Activated T-helper 1 cell treated with anti-CD3 and anti-CD28 coated beads, Interleukin-12 subunit alpha, Interleukin-12 subunit beta, Interleukin-2, Interleukin-4 antibody, amounts not matched to agents 30 ng/mL and 10 ng/mL and 1 ng/mL, durations not matched to agents 14 hours and 24 hours and 36 hours (primary cell): ENCODE data around the gene MKX. TPM values are rescaled to one million over a fixed set of nuclear protein-coding genes. Genes with fewer than 3 reads are reported as not detected.
A peak's percentile ranks its signal among the peaks of the same experiment; 100 is the strongest.

Experiments used
- DNase-seq: peaks from one replicate; pipeline ENCODE4 v3.0.0; 2021; ENCODE audit warnings: low spot score
- H3K27ac Mint-ChIP-seq: one replicate; pipeline ENCODE4 v1.8.0; 2021; ENCODE audit warnings: mild to moderate bottlenecking, mixed read lengths
- H3K27me3 Mint-ChIP-seq: one replicate; pipeline ENCODE4 v1.8.0; 2022; ENCODE audit warnings: mild to moderate bottlenecking, moderate library complexity, mixed read lengths; ENCODE audit not compliant: insufficient read depth
- H3K36me3 Mint-ChIP-seq: one replicate; pipeline ENCODE4 v1.8.0; 2021; ENCODE audit warnings: low read depth, mixed read lengths
- H3K4me1 Mint-ChIP-seq: one replicate; pipeline ENCODE4 v1.8.0; 2021; ENCODE audit warnings: low read depth, mixed read lengths
- H3K4me3 Mint-ChIP-seq: one replicate; pipeline ENCODE4 v1.8.0; 2021; ENCODE audit warnings: mild to moderate bottlenecking, moderate library complexity, mixed read lengths
- H3K9me3 Mint-ChIP-seq: one replicate; pipeline ENCODE4 v1.8.0; 2021; ENCODE audit warnings: mixed read lengths
- intact Hi-C: fragments of 100-400 bp; cut with micrococcal nuclease; formaldehyde crosslinking; loops from one replicate; pipeline ENCODE4 v1.15.1; 2024
- total RNA-seq: library from RNA; stranded (reverse); gene quantifications from 2 replicates; pipeline ENCODE4 v1.2.3, GENCODE V29; 2022

Gene MKX
- total RNA-seq, 1 donor from 2014 or later, result not detected

GRCh38 chr10:27748601-27749000 is 3.0 kb upstream of the MKX start:
- Mint-ChIP-seq H3K27ac (no peak overlapping the region), H3K4me1 (peaks cover 27% of the 10 kb centered on the region), H3K9me3 (no peaks in the 10 kb centered on the region), H3K4me3 (no peak overlapping the region), H3K27me3 (peaks cover 66% of the 10 kb centered on the region), H3K36me3 (peaks cover 8% of the 10 kb centered on the region)
- DNase-seq, result no peak
- intact Hi-C loops, result loop anchor here (5.0 kb wide), 1 partner anchor 249 kb away; the partner anchor contains the start of gene ODAD2

DNA sequence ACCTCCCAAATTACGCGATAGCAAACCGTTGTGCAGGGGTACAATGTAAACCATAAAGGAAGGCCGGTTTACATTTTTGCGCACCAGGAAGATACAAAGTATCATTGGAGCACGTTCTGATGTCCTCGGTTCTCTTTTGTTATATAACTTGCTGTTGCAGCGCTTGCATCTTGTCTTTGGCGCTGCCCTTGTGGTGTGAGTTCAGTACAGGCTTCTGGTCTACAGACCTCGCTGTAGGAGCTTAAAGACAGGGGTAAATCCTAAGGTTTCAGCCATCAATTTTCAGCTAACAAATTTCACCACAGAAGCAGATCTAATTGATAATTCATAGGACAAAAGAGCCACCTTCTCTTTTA is 1.5 kb upstream of the MKX start:
- intact Hi-C loops, result loop anchor here (2.0 to 5.0 kb wide), 2 partner anchors 250 to 1530 kb away; partner anchors contain the start of genes GAD2 and ODAD2
- peaks cover 64% of the 10 kb centered on the region for H3K27me3 Mint-ChIP-seq
- peaks cover 28% of the 10 kb centered on the region for H3K4me1 Mint-ChIP-seq
- no peak overlapping the region for H3K27ac Mint-ChIP-seq
- DNase-seq, result no peak
- no peak overlapping the region for H3K4me3 Mint-ChIP-seq
- H3K36me3 Mint-ChIP-seq, result peaks cover 8% of the 10 kb centered on the region
- no peaks in the 10 kb centered on the region for H3K9me3 Mint-ChIP-seq

DNA sequence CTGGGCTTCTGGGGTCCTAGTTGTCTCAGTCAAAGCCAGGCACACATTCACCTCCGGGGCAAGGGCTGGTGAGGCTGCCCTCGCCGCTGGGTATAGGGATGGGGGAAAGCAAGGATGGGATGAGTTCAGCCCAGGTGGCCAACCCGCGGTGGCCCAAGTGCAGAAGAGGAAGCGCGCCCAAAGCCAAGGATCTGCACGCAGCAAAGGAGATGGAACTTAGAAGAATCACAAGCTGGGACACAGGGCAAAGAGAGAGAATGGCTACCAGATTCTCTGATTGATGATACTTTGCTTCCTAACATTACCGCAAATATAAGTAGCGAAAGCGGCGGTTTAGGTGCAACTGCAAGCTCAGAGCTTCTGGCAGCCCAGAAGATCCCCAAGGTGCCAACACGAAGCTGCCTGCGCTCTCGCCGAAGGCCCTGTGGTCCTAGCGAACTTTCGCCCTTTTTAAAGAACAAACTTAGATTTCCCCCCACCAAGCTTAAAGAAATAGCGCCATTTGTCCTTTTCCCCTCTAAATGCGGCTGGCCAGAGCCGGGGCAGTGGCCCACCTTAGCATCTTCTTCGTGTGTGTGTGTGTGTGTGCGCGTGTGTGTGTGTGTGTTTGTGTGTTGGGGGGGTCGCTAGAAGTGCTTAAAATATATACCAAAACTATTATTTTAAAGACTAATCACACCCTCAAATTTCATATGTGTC is 927 bp upstream of the MKX start:
- Mint-ChIP-seq H3K9me3 (no peaks in the 10 kb centered on the region), H3K4me3 (peak overlapping the region; percentile 13), H3K27me3 (peaks cover 59% of the 10 kb centered on the region), H3K36me3 (peaks cover 5% of the 10 kb centered on the region), H3K27ac (peak overlapping the region; percentile 49), H3K4me1 (peaks cover 33% of the 10 kb centered on the region)
- intact Hi-C loops, result loop anchor here (2.0 to 5.0 kb wide), 2 partner anchors 251 to 1530 kb away; partner anchors contain the start of genes GAD2 and ODAD2
- no peak for DNase-seq

DNA sequence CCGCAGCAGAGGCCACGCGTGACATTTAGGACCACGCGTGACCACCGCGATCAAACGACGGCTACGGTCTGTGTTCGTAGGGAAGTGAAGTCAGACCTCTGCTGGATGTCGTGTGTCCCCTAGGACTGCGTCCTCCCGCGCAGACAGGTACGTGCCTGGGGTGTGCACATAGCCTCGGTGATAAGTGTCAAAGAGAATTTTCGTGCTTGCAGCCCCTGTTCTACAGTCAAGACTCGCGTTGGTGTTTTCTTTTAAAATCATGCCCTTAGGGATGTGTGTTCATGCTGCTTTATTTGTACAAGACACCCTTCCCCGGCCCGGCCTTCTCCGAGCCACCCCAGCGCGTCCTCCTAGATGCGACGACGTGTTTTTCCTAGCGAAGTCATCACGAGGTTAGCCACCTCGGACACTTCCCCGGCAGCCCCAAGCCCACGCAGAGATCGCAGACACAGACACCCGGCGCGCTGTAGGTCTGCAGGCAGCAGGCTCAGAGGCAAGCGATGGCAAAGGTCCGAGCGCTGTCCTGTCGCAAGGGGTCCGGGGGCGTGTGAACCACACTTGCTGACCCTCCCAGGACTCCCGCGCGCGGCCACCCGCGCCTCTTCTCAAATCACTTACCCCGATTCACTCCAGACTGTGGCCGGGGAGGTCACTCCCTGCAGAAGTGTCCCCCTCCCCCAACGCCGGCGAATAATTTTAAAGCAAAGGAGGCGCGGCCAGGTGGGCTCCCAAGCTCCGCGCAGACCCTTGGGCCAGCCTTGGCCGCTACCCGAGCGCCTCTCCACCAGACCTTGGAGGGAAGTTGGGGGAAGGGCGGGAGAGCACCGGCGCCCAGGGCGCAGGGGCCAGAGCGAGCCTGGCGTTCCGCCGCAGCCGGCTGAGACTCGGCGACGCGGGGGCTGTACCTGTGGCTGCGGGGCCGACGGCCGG is 552 bp downstream of the MKX start:
- Mint-ChIP-seq H3K27me3 (peaks cover 60% of the 10 kb centered on the region), H3K4me1 (peaks cover 34% of the 10 kb centered on the region), H3K4me3 (peak overlapping the region; percentile 54), H3K9me3 (no peaks in the 10 kb centered on the region), H3K27ac (peak overlapping the region; percentile 91), H3K36me3 (peaks cover 5% of the 10 kb centered on the region)
- intact Hi-C loops, result loop anchor here (5.0 kb wide), 3 partner anchors 243 to 787 kb away; partner anchors contain the start of genes ODAD2, RAB18 and WAC
- no peak for DNase-seq

DNA sequence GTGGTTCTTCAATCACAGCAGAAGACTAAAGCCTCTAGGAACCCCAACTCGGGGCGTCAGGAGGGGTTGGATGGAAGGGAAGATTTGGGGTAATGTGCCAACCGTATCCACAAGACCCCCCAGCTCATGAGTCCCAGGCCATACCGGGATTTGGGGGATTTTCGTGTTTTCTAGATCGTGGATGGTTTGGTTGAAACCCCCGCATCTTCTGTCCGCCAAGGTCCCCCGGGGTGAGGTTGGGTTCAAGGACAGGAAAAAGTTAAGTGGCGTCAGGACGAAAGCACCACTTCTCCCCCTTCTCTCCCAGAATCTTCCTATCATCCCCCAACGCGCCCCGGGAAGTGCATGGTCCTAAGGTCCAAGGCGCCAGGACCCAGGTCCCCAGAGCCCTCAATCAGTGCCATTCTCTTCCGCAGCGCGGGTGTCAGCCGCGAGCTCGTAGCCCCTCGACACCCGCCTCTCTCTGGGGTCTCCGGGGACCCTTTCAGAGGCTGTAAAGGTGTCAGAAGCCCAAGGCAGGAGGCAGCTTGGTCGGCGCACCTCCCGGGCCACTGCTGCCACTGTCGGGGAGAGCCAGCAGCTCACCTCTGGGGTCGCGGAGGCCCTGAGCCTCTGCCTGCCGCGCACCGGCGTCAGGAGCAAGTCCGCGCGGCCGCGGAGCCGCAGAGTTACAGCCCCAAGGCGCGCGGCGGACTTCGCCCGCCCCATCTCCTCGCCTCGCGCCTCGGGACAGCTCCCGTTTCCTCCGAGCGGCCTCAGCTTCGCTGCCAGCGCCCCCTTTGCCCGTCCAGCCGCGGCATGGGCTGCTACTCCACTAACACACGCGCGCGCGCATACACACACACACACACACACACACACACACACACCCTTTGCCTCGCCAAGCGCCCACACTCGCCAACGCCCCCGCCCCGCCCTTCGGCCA is 1.5 kb downstream of the MKX start:
- Mint-ChIP-seq H3K9me3 (no peaks in the 10 kb centered on the region), H3K4me3 (peak overlapping the region; percentile 71), H3K4me1 (peaks cover 34% of the 10 kb centered on the region), H3K27me3 (peaks cover 58% of the 10 kb centered on the region), H3K36me3 (peaks cover 5% of the 10 kb centered on the region), H3K27ac (peak overlapping the region; percentile 91)
- no peak for DNase-seq
- intact Hi-C loops, result loop anchor here (2.0 to 5.0 kb wide), 5 partner anchors 242 to 935 kb away; partner anchors contain the start of genes MPP7, RAB18 and WAC

DNA sequence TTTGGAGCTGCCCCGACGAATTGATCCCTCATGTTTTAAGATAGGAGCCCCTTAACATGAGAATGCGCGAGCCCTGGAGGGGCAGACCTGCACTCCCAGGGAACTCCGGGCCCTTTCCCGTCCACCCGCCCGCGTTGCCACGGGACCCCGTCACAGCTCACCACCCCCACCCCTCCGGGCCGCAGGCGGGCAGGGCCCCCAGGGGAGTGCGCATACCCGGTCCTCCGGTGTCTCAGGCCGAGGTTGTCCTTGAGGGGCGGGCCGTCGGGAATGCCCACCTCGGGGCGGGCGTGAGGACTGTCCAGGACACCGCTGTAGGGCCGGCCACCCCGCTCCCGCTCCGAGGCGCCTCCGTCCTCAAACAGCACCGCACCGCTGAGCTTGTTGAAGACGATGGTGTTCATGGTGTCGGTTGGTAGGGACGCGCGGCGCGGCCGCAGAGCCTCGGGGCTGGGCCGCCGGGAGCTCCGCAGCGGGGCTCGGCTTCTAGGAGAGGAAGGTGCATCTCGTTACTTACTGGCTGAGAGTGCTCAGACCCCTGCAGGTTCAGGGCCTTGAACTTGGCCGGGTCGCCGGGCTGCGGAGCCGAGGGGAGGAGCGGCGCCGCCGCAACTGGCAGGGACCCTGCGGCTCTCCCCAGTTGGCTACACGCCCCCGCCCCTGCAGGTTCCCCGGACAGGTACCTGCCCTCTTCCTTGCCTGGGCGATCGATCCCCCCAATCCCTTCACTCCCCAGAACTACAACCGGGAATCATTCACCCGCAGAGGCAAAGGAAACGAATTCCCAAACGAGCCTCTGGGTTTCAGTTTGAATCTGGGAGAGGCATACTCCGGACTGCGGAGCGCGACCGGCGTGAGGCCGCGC is 2.4 kb downstream of the MKX start:
- Mint-ChIP-seq H3K27me3 (peaks cover 59% of the 10 kb centered on the region), H3K27ac (peak overlapping the region; percentile 34), H3K4me1 (peaks cover 34% of the 10 kb centered on the region), H3K9me3 (no peaks in the 10 kb centered on the region), H3K4me3 (peak overlapping the region; percentile 71), H3K36me3 (peaks cover 5% of the 10 kb centered on the region)
- no peak for DNase-seq
- intact Hi-C loops, result loop anchor here (2.0 to 5.0 kb wide), 5 partner anchors 241 to 936 kb away; partner anchors contain the start of genes MPP7, RAB18 and WAC

GRCh38 chr10:27742195-27743011 is 3.2 kb downstream of the MKX start:
- Mint-ChIP-seq H3K27ac (no peak overlapping the region), H3K36me3 (peaks cover 5% of the 10 kb centered on the region), H3K27me3 (peaks cover 63% of the 10 kb centered on the region), H3K4me3 (peak overlapping the region; percentile 65), H3K9me3 (no peaks in the 10 kb centered on the region), H3K4me1 (peaks cover 34% of the 10 kb centered on the region)
- DNase-seq, result peak; percentile 73
- intact Hi-C loops, result loop anchor here (1.0 to 5.0 kb wide), 7 partner anchors 240 to 936 kb away; partner anchors contain the start of genes MPP7, RAB18 and WAC

GRCh38 chr10:27741173-27742091 is 4.2 kb downstream of the MKX start:
- H3K4me3 Mint-ChIP-seq, result peak overlapping the region; percentile 65
- H3K36me3 Mint-ChIP-seq, result peaks cover 5% of the 10 kb centered on the region
- no peak for DNase-seq
- peaks cover 60% of the 10 kb centered on the region for H3K27me3 Mint-ChIP-seq
- H3K9me3 Mint-ChIP-seq, result no peaks in the 10 kb centered on the region
- peaks cover 25% of the 10 kb centered on the region for H3K4me1 Mint-ChIP-seq
- intact Hi-C loops, result loop anchor here (1.0 to 5.0 kb wide), 7 partner anchors 239 to 937 kb away; partner anchors contain the start of genes MPP7, RAB18 and WAC
- no peak overlapping the region for H3K27ac Mint-ChIP-seq

DNA sequence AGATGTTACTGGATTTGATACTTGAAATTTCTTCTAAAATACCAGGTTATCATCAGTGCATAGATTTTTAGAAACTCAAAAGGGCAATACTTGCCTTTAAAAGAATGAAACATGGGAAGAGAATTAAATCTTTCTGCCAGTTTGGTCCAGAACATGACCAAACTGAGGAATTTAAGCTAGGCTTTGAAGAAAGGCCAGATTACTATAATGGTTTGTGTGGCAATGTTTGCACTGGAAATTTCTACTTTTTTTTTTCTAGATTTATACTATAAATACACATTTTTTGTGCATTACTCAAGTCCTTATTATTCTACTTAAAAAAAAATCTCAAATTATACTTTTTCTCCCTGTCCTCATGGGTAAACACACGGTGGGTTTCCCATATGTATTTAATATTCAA is 9.2 kb downstream of the MKX start:
- Mint-ChIP-seq H3K27ac (no peak overlapping the region), H3K27me3 (peaks cover 52% of the 10 kb centered on the region), H3K4me3 (no peak overlapping the region), H3K36me3 (no peaks in the 10 kb centered on the region), H3K4me1 (no peaks in the 10 kb centered on the region), H3K9me3 (no peaks in the 10 kb centered on the region)
- no peak for DNase-seq
- intact Hi-C loops, result no loop called here

DNA sequence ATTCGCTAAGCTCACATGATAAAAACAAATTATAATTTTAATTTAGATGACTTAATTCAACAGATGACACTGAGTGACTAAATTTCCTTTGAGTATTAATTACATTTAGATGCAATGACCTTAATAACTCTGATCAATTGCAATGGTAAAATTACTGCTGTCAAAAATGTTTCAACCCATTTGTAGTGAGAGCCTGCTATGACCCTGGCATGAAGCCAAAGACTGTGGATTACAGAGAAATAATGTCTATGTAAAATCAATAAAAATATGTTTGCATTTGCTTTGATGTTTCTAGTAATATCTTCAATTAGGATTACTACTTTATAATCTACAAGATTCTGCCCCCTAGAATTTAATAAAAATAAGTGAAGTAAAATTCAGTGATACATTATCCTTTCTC is 15.6 kb downstream of the MKX start:
- no peaks in the 10 kb centered on the region for H3K9me3 Mint-ChIP-seq
- intact Hi-C loops, result no loop called here

More for the DNA sequence above, 15.6 kb downstream of the MKX start:
- Mint-ChIP-seq H3K27ac (no peak overlapping the region), H3K4me1 (no peaks in the 10 kb centered on the region), H3K4me3 (no peak overlapping the region), H3K27me3 (peaks cover 17% of the 10 kb centered on the region), H3K36me3 (no peaks in the 10 kb centered on the region)
- no peak for DNase-seq
